DOHH2 (cell line): Measurements from ENCODE around the gene ETFA.

Source experiments
- EZH2phosphoT487 ChIP-seq: fragments of 200-600 bp; sonication (generic); IDR thresholded peaks from 2 replicates; pipeline ENCODE4 v1.6.1; 2017; ENCODE audit warnings: borderline replicate concordance, mild to moderate bottlenecking, antibody characterized with exemption, low read length, moderate library complexity, mixed read lengths
- TF ChIP-seq, protein P1 (sequence below): fragments of 200-600 bp; sonication (generic); IDR thresholded peaks from one replicate; pipeline ENCODE4 v1.5.1; 2014; ENCODE audit warnings: antibody characterized with exemption, mild to moderate bottlenecking, low read depth, low read length; ENCODE audit not compliant: poor library complexity, severe bottlenecking

DNA sequence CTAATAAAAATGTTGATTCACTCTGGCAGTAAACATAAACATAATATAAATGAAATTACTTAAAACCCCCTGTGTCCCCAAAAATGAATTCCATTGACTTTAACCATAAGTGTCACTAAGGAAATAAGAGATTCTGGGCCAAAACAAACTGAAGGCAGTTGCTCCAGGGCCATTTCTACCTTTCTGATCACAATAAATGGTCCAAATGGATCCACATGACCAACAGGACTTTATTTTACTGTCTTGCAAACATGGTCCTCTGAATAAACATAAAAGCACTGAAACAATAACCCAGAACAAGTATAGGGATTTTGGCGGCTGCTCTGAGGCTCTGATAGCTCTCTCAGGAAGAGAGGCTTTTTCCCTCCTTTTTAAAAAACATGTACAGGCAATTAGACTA is 77.3 kb downstream of the ETFA start:
- TF ChIP-seq, protein P1, sequence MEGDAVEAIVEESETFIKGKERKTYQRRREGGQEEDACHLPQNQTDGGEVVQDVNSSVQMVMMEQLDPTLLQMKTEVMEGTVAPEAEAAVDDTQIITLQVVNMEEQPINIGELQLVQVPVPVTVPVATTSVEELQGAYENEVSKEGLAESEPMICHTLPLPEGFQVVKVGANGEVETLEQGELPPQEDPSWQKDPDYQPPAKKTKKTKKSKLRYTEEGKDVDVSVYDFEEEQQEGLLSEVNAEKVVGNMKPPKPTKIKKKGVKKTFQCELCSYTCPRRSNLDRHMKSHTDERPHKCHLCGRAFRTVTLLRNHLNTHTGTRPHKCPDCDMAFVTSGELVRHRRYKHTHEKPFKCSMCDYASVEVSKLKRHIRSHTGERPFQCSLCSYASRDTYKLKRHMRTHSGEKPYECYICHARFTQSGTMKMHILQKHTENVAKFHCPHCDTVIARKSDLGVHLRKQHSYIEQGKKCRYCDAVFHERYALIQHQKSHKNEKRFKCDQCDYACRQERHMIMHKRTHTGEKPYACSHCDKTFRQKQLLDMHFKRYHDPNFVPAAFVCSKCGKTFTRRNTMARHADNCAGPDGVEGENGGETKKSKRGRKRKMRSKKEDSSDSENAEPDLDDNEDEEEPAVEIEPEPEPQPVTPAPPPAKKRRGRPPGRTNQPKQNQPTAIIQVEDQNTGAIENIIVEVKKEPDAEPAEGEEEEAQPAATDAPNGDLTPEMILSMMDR = no peak
- TF ChIP-seq EZH2phosphoT487 = no peak
